HepG2 (cell line): ENCODE data around the gene KIF5B. TPM values are rescaled to one million over a fixed set of nuclear protein-coding genes. Genes with fewer than 3 reads are reported as not detected.

Source experiments
- ATF7 ChIP-seq, 2 experiments: fragments of 450-650 bp in 1 of 2; sonication (generic) in 1 of 2; formaldehyde crosslinking in 1 of 2; IDR thresholded peaks; 2 replicates each; pipeline versions ENCODE4 v1.4.0 to v1.6.1; 2016 to 2020; ENCODE audit warnings: antibody characterized with exemption in 1 of 2, mild to moderate bottlenecking in 1 of 2, missing genetic modification reagents in 1 of 2
- HMG20A ChIP-seq: IDR thresholded peaks from 2 replicates; pipeline ENCODE4 v1.6.1; 2016; ENCODE audit warnings: borderline replicate concordance
- MAFF ChIP-seq: IDR thresholded peaks from 2 replicates; pipeline ENCODE4 v1.6.1; 2011; ENCODE audit warnings: low read depth, low read length, improper control_type of control experiment
- MED1 ChIP-seq: sonication (generic); formaldehyde crosslinking; IDR thresholded peaks from 2 replicates; pipeline ENCODE4 v1.4.0; 2020; ENCODE audit warnings: missing genetic modification reagents
- MTA3 ChIP-seq: sonication (generic); formaldehyde crosslinking; IDR thresholded peaks from 2 replicates; pipeline ENCODE4 v1.4.0; 2020; ENCODE audit warnings: missing genetic modification reagents
- REL ChIP-seq: sonication (generic); formaldehyde crosslinking; conservative IDR thresholded peaks from 2 replicates; pipeline ENCODE4 v1.8.0; 2022; ENCODE audit warnings: mild to moderate bottlenecking, missing genetic modification reagents, moderate library complexity
- ZBTB10 ChIP-seq: sonication (generic); formaldehyde crosslinking; IDR thresholded peaks from 2 replicates; pipeline ENCODE4 v1.4.0; 2020; ENCODE audit warnings: missing genetic modification reagents, borderline replicate concordance
- ZNF256 ChIP-seq: sonication (generic); formaldehyde crosslinking; conservative IDR thresholded peaks from 2 replicates; pipeline ENCODE4 v1.4.0; 2020; ENCODE audit warnings: missing genetic modification reagents
- ZNF510 ChIP-seq: sonication (generic); formaldehyde crosslinking; IDR thresholded peaks from 2 replicates; pipeline ENCODE4 v1.4.0; 2020; ENCODE audit warnings: low read depth, mild to moderate bottlenecking, missing genetic modification reagents
- ZNF543 ChIP-seq: sonication (generic); formaldehyde crosslinking; IDR thresholded peaks from 2 replicates; pipeline ENCODE4 v1.4.0; 2020; ENCODE audit warnings: mild to moderate bottlenecking, missing genetic modification reagents
- ZNF7 ChIP-seq: IDR thresholded peaks from 2 replicates; pipeline ENCODE4 v1.6.1; 2016; ENCODE audit warnings: missing biosample characterization, missing genetic modification reagents
- ZSCAN5A ChIP-seq: sonication (generic); formaldehyde crosslinking; IDR thresholded peaks from 2 replicates; pipeline ENCODE4 v1.8.0; 2022; ENCODE audit warnings: mild to moderate bottlenecking, missing genetic modification reagents, borderline replicate concordance
- polyA plus RNA-seq, 8 experiments: library from polyadenylated mRNA; depleted of rRNA in 3 of 8; stranded (reverse) in 7 of 8; unstranded in 1 of 8; fragments of >200 nt; fragmentation: Illumina TruSeq in 4 of 8; extraction: Trizol in 4 of 8; gene quantifications; 2 replicates each; pipeline versions ENCODE4 v1.2.1 to v1.2.3, GENCODE V29; 2011 to 2016; ENCODE audit warnings: low read depth in 4 of 8, missing spikeins in 1 of 8, mixed read lengths in 1 of 8; ENCODE audit not compliant: insufficient read depth in 1 of 8
- total RNA-seq, 5 experiments: library from RNA; depleted of rRNA; stranded (reverse); fragments of >200 nt; fragmentation: Illumina TruSeq; extraction: Trizol; gene quantifications; 2 replicates each; pipeline ENCODE4 v1.2.3, GENCODE V29; 2016; ENCODE audit warnings: low read depth in 1 of 5
- TF ChIP-seq, protein P1 (sequence below): IDR thresholded peaks from 2 replicates; pipeline ENCODE4 v1.6.1; 2016; ENCODE audit warnings: low read depth, missing genetic modification reagents, missing compliant biosample characterization
- TF ChIP-seq, protein P2 (sequence below): sonication (generic); formaldehyde crosslinking; IDR thresholded peaks from 2 replicates; pipeline ENCODE4 v1.5.0; 2020; ENCODE audit warnings: mild to moderate bottlenecking, missing genetic modification reagents
- TF ChIP-seq, protein P3 (sequence below): sonication (generic); formaldehyde crosslinking; IDR thresholded peaks from 2 replicates; pipeline ENCODE4 v1.4.0; 2020; ENCODE audit warnings: mild to moderate bottlenecking, missing genetic modification reagents

KIF5B gene
- total and polyA plus RNA-seq, 2 of the 13 experiments (the other 11 are each of a cell fraction or from before 2014, with no cell fraction given), result 34.3 to 133 TPM

GRCh38 chr10:32095116-32095733 is 39.0 kb upstream of the KIF5B start (continued):
- TF ChIP-seq, protein P1, sequence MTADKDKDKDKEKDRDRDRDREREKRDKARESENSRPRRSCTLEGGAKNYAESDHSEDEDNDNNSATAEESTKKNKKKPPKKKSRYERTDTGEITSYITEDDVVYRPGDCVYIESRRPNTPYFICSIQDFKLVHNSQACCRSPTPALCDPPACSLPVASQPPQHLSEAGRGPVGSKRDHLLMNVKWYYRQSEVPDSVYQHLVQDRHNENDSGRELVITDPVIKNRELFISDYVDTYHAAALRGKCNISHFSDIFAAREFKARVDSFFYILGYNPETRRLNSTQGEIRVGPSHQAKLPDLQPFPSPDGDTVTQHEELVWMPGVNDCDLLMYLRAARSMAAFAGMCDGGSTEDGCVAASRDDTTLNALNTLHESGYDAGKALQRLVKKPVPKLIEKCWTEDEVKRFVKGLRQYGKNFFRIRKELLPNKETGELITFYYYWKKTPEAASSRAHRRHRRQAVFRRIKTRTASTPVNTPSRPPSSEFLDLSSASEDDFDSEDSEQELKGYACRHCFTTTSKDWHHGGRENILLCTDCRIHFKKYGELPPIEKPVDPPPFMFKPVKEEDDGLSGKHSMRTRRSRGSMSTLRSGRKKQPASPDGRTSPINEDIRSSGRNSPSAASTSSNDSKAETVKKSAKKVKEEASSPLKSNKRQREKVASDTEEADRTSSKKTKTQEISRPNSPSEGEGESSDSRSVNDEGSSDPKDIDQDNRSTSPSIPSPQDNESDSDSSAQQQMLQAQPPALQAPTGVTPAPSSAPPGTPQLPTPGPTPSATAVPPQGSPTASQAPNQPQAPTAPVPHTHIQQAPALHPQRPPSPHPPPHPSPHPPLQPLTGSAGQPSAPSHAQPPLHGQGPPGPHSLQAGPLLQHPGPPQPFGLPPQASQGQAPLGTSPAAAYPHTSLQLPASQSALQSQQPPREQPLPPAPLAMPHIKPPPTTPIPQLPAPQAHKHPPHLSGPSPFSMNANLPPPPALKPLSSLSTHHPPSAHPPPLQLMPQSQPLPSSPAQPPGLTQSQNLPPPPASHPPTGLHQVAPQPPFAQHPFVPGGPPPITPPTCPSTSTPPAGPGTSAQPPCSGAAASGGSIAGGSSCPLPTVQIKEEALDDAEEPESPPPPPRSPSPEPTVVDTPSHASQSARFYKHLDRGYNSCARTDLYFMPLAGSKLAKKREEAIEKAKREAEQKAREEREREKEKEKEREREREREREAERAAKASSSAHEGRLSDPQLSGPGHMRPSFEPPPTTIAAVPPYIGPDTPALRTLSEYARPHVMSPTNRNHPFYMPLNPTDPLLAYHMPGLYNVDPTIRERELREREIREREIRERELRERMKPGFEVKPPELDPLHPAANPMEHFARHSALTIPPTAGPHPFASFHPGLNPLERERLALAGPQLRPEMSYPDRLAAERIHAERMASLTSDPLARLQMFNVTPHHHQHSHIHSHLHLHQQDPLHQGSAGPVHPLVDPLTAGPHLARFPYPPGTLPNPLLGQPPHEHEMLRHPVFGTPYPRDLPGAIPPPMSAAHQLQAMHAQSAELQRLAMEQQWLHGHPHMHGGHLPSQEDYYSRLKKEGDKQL (CRISPR knock-in tag), result peak; percentile 83; the same call in 1 of the 2 replicates
- TF ChIP-seq, protein P2, sequence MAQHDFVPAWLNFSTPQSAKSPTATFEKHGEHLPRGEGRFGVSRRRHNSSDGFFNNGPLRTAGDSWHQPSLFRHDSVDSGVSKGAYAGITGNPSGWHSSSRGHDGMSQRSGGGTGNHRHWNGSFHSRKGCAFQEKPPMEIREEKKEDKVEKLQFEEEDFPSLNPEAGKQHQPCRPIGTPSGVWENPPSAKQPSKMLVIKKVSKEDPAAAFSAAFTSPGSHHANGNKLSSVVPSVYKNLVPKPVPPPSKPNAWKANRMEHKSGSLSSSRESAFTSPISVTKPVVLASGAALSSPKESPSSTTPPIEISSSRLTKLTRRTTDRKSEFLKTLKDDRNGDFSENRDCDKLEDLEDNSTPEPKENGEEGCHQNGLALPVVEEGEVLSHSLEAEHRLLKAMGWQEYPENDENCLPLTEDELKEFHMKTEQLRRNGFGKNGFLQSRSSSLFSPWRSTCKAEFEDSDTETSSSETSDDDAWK (CRISPR knock-in tag), result no peak
- TF ChIP-seq REL (CRISPR knock-in tag) (no peak), ZNF7 (CRISPR knock-in tag) (no peak), ZNF256 (CRISPR knock-in tag) (0 out of 2 replicates have a peak, but pooled peaks have one; percentile 20), MTA3 (CRISPR knock-in tag) (no peak), MED1 (CRISPR knock-in tag) (peak; percentile 65), MAFF (peak; percentile 25; the same call in 1 of the 2 replicates), ZSCAN5A (peak; percentile 71; the same call in 1 of the 2 replicates), HMG20A (CRISPR knock-in tag) (peak; percentile 82; the same call in 1 of the 2 replicates), ATF7 (IDR thresholded peaks at IDR 0.05) (peak; percentile 54; the same call in 1 of the 2 replicates), ATF7 (CRISPR knock-in tag; IDR thresholded peaks at IDR 0.05) (no peak), ZNF510 (CRISPR knock-in tag) (no peak), ZNF543 (no peak), ZBTB10 (no peak)
- TF ChIP-seq, protein P3, sequence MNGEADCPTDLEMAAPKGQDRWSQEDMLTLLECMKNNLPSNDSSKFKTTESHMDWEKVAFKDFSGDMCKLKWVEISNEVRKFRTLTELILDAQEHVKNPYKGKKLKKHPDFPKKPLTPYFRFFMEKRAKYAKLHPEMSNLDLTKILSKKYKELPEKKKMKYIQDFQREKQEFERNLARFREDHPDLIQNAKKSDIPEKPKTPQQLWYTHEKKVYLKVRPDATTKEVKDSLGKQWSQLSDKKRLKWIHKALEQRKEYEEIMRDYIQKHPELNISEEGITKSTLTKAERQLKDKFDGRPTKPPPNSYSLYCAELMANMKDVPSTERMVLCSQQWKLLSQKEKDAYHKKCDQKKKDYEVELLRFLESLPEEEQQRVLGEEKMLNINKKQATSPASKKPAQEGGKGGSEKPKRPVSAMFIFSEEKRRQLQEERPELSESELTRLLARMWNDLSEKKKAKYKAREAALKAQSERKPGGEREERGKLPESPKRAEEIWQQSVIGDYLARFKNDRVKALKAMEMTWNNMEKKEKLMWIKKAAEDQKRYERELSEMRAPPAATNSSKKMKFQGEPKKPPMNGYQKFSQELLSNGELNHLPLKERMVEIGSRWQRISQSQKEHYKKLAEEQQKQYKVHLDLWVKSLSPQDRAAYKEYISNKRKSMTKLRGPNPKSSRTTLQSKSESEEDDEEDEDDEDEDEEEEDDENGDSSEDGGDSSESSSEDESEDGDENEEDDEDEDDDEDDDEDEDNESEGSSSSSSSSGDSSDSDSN (CRISPR knock-in tag), result no peak
